CD14-positive monocyte (primary cell): Measurements from ENCODE around the gene TMEM94. TPM values are rescaled to one million over a fixed set of nuclear protein-coding genes. Genes with fewer than 3 reads are reported as not detected.

Experiments used
- DNase-seq, 3 donors: peaks; one replicate each; pipeline ENCODE4 v3.0.0-alpha.2; 2011 to 2022
- H2AFZ ChIP-seq: 2 replicates; pipeline ENCODE4 v1.6.0; 2012; ENCODE audit warnings: mild to moderate bottlenecking, low read depth, low read length, inconsistent platforms; ENCODE audit not compliant: insufficient read depth, poor library complexity, severe bottlenecking
- H3K27ac ChIP-seq, 2 donors: 1 replicate in 1 of 2; 2 replicates in 1 of 2; pipeline ENCODE4 v1.5.1; 2012 to 2013; ENCODE audit warnings: low read length in 2 of 2, control low read depth in 1 of 2, inconsistent platforms in 1 of 2, low read depth in 1 of 2, mild to moderate bottlenecking in 1 of 2
- H3K27me3 ChIP-seq, 2 donors: one replicate each; pipeline versions ENCODE4 v1.6.0 to v1.6.1; 2011 to 2013; ENCODE audit warnings: low read length in 2 of 2; ENCODE audit not compliant: control insufficient read depth in 2 of 2, insufficient read depth in 2 of 2
- H3K36me3 ChIP-seq, 2 donors: replicated peaks in 1 of 2; 1 replicate in 1 of 2; 2 replicates in 1 of 2; pipeline versions ENCODE4 v1.5.1 to v1.6.1; 2012 to 2013; ENCODE audit warnings: low read length in 2 of 2, control low read depth in 1 of 2, inconsistent platforms in 1 of 2, mild to moderate bottlenecking in 1 of 2; ENCODE audit not compliant: insufficient read depth in 2 of 2, control insufficient read depth in 1 of 2
- H3K4me1 ChIP-seq, 2 donors: 1 replicate in 1 of 2; 2 replicates in 1 of 2; pipeline versions ENCODE4 v1.5.1 to v1.6.1; 2012 to 2013; ENCODE audit warnings: low read length in 2 of 2, control low read depth in 1 of 2, inconsistent platforms in 1 of 2, mild to moderate bottlenecking in 1 of 2, moderate library complexity in 1 of 2; ENCODE audit not compliant: insufficient read depth in 2 of 2, control insufficient read depth in 1 of 2
- H3K4me2 ChIP-seq: replicated peaks from 2 replicates; pipeline ENCODE3; 2012; ENCODE audit warnings: low read length, moderate library complexity, mild to moderate bottlenecking; ENCODE audit not compliant: poor library complexity, severe bottlenecking; ENCODE audit errors: extremely low read depth
- H3K4me3 ChIP-seq, 3 experiments: fragments of 200-600 bp in 1 of 3; sonication (generic) in 1 of 3; replicated peaks in 1 of 3; 1 replicate in 2 of 3; 2 replicates in 1 of 3; pipeline ENCODE4 v1.5.1; 2011 to 2013; ENCODE audit warnings: low read length in 3 of 3, mild to moderate bottlenecking in 3 of 3, control low read depth in 2 of 3, low read depth in 2 of 3, inconsistent platforms in 1 of 3, moderate library complexity in 1 of 3
- H3K79me2 ChIP-seq: 2 replicates; pipeline ENCODE4 v1.6.0; 2012; ENCODE audit warnings: mild to moderate bottlenecking, control low read depth, inconsistent platforms, low read length, moderate library complexity; ENCODE audit not compliant: insufficient read depth
- H3K9ac ChIP-seq: 2 replicates; pipeline ENCODE4 v1.6.0; 2017; ENCODE audit warnings: low read length, mild to moderate bottlenecking; ENCODE audit not compliant: insufficient read depth, poor library complexity, severe bottlenecking
- H3K9me3 ChIP-seq, 2 donors: replicated peaks in 1 of 2; 1 replicate in 1 of 2; 2 replicates in 1 of 2; pipeline versions ENCODE4 v1.5.1 to v1.6.1; 2012 to 2013; ENCODE audit warnings: low read length in 2 of 2, control low read depth in 1 of 2; ENCODE audit not compliant: control insufficient read depth in 1 of 2, insufficient read depth in 1 of 2
- H4K20me1 ChIP-seq: 2 replicates; pipeline ENCODE4 v1.6.0; 2012; ENCODE audit warnings: mild to moderate bottlenecking, low read length, control low read depth, moderate library complexity; ENCODE audit not compliant: insufficient read depth
- H3K27ac Mint-ChIP-seq, 7 donors: one replicate each; pipeline ENCODE4 v1.8.0; 2020; ENCODE audit warnings: mild to moderate bottlenecking in 7 of 7, mixed read lengths in 7 of 7, moderate library complexity in 6 of 7, inconsistent platforms in 2 of 7
- H3K27me3 Mint-ChIP-seq, 3 donors: one replicate each; pipeline ENCODE4 v1.8.0; 2021 to 2022; ENCODE audit warnings: low read depth in 3 of 3, mild to moderate bottlenecking in 3 of 3, mixed read lengths in 3 of 3, moderate library complexity in 3 of 3, inconsistent platforms in 1 of 3
- H3K36me3 Mint-ChIP-seq, 2 donors: one replicate each; pipeline ENCODE4 v1.8.0; 2020; ENCODE audit warnings: mixed read lengths in 2 of 2, inconsistent platforms in 1 of 2, mild to moderate bottlenecking in 1 of 2
- H3K4me1 Mint-ChIP-seq: one replicate; pipeline ENCODE4 v1.8.0; 2020; ENCODE audit warnings: mild to moderate bottlenecking, mixed read lengths
- H3K4me3 Mint-ChIP-seq, 2 donors: one replicate each; pipeline ENCODE4 v1.8.0; 2020; ENCODE audit warnings: mild to moderate bottlenecking in 2 of 2, mixed read lengths in 2 of 2, moderate library complexity in 1 of 2
- H3K9me3 Mint-ChIP-seq, 7 donors: one replicate each; pipeline ENCODE4 v1.8.0; 2020 to 2022; ENCODE audit warnings: mixed read lengths in 7 of 7, mild to moderate bottlenecking in 6 of 7, moderate library complexity in 6 of 7, inconsistent platforms in 2 of 7
- CTCF ChIP-seq: fragments of 200-600 bp; IDR thresholded peaks from one replicate; pipeline ENCODE4 v1.8.0; 2022; ENCODE audit warnings: antibody characterized with exemption, mild to moderate bottlenecking
- WGBS: methylation state at CpG from one replicate; pipeline ENCODE4 v1.1.5; 2013; ENCODE audit warnings: missing lambda C conversion rate; ENCODE audit not compliant: insufficient coverage; 5-methylcytosine and 5-hydroxymethylcytosine counted together
- intact Hi-C, 2 donors: fragments of 100-400 bp; cut with micrococcal nuclease; formaldehyde crosslinking; loops; one replicate each; pipeline versions ENCODE4 v1.15.0 to v1.15.1; 2023
- polyA plus RNA-seq, 3 donors: library from polyadenylated mRNA; depleted of rRNA in 1 of 3; unstranded in 2 of 3; stranded (reverse) in 1 of 3; fragments of 300-500 nt in 2 of 3; fragments of >200 nt in 1 of 3; fragmentation: Illumina TruSeq in 2 of 3; gene quantifications; 1 replicate in 2 of 3; 2 replicates in 1 of 3; pipeline ENCODE4 v1.2.3, GENCODE V29; 2012 to 2021

The TMEM94 gene
- polyA plus RNA-seq, 3 donors: 7.2 to 129 (median 8.4) TPM

- intact Hi-C loops: loop anchor here in 1 of 2 donors (2.0 kb wide), 2 partner anchors 90 to 124 kb away; partner anchors contain the start of gene SLC25A19
- H2AFZ ChIP-seq: peak overlapping the region; percentile 43
Observed at GRCh38 chr17:75412455-75413317, 43.7 kb upstream of the TMEM94 start.

GRCh38 chr17:75414488-75414887 is 41.9 kb upstream of the TMEM94 start:
- Histone ChIP-seq H3K4me3 (no peak overlapping the region), H3K4me2 (no peak overlapping the region), H3K36me3 (no peaks in the 10 kb centered on the region), H3K27me3 (no peaks in the 10 kb centered on the region), H3K27ac (no peak overlapping the region), H3K4me1 (peaks cover 18 to 20% of the 10 kb centered on the region in 2 donors), H3K79me2 (peaks cover 4% of the 10 kb centered on the region), H3K9ac (no peak overlapping the region), H2AFZ (no peak overlapping the region), H4K20me1 (no peaks in the 10 kb centered on the region), H3K9me3 (no peaks in the 10 kb centered on the region)
- TF ChIP-seq CTCF: no peak
- 100% methylated on average over 1 of the region's 1 CpG for WGBS
- Mint-ChIP-seq H3K4me3 (no peak overlapping the region), H3K36me3 (no peaks in the 10 kb centered on the region), H3K9me3 (no peaks in the 10 kb centered on the region), H3K27ac (no peak overlapping the region), H3K4me1 (peaks cover 41% of the 10 kb centered on the region), H3K27me3 (peaks cover 0 to 2% (median 0%) of the 10 kb centered on the region in 3 donors)
- intact Hi-C loops: no loop called here
- DNase-seq: no peak

More at GRCh38 chr17:75412455-75413317, 43.7 kb upstream of the TMEM94 start:
- 0% methylated on average over 5 of the region's 8 CpGs for WGBS
- no peak overlapping the region for H3K9ac ChIP-seq
- peaks cover 0 to 3% (median 0%) of the 10 kb centered on the region in 7 donors for H3K9me3 Mint-ChIP-seq
- no peaks in the 10 kb centered on the region for H3K36me3 ChIP-seq
- no peaks in the 10 kb centered on the region for H3K27me3 Mint-ChIP-seq
- H3K4me1 Mint-ChIP-seq: peaks cover 27% of the 10 kb centered on the region
- peaks cover 6 to 12% of the 10 kb centered on the region in 2 donors for H3K4me1 ChIP-seq
- peak; percentile 57 to 74 (median 59) for DNase-seq
- H3K27me3 ChIP-seq: no peaks in the 10 kb centered on the region
- peak overlapping the region; percentile 52 for H3K4me2 ChIP-seq
- H3K4me3 Mint-ChIP-seq: peak overlapping the region; percentile 41 to 76
- no peaks in the 10 kb centered on the region for H3K36me3 Mint-ChIP-seq
- peaks cover 7% of the 10 kb centered on the region for H3K79me2 ChIP-seq
- peak; percentile 80 for TF ChIP-seq CTCF
- no peak overlapping the region for H3K27ac ChIP-seq
- H3K27ac Mint-ChIP-seq: peak overlapping the region in 2 of 7 donors; percentile 25 to 37
- H4K20me1 ChIP-seq: no peaks in the 10 kb centered on the region
- no peaks in the 10 kb centered on the region for H3K9me3 ChIP-seq
- H3K4me3 ChIP-seq: peak overlapping the region in 1 of 3 experiments; percentile 57
